SIG-M5 treated with dmso at 0.1 percent for 504 hours (cell line): ENCODE measurements around the gene PHB1.
"Not testable (repeated sequence)": the region's sequence is repeated elsewhere in the genome, so short reads cannot be mapped to it uniquely, and the experiment has no call there.

Experiments
- DNase-seq: peaks from one replicate; lab custom pipeline; 2025; ENCODE audit not compliant: unreplicated experiment; lab: John Stamatoyannopoulos, UW

Gene PHB1

DNA sequence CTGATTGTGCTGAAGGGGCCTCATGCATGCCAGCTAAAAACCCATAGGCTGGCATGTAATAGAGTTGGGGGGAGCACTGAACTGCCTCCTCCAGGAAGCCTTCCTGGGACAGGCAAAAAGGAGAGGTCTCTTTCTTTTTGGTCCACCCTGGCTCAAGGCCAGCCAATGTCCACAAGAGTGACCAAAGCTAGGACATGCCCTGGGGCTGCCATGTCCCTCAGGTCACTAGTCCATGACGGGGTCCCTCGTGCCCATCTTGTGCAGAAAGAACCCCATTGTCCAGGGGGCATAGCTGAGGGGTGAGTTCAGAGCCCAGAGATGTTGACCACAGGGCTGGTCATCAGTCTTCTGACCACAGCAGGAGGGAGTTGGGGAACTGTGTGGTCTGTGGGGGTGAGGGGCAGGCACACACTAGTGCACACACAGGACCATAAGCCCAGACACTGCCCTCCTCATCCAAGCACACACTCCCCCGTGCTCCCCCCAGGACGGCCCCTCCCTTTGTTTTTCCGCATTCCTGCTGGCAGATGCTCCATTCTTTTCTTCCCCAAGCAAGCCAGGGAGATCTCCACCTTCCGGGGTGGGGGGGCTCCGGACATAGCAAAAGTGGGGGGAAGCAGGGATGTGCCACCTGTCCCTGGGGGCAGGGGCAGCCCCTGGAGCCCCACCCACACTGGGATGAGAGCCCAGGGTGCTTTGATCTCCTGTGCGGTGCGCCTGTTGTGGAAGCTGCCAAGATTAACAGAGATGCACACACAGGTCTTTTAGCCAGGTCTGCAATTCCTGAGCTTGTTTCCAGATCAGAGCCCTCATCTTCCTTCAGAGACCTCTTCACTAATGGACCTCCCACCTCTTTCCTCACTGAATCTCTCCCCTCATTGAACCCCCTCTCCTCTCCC, 25.2 kb upstream of the PHB1 start:
- DNase-seq, result no peak

DNA sequence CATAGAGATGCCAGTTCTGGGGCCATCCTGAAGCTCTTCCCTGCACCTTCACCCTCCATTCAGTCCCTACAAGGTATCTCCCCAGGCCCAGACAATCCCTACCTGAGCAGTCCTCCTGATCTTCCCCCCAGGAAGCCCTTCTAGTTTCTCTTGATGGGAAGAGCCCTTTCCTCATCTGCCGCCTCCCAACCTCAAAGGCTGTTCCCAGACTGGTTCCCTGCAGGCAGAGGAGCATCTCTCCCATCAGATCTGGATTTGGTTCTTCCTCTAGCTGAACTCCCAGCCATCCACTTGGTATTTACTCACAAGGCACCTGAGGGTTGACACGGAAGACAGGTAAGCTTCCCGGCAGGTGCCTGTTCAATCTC, 24.6 kb upstream of the PHB1 start:
- DNase-seq, result no peak

DNA sequence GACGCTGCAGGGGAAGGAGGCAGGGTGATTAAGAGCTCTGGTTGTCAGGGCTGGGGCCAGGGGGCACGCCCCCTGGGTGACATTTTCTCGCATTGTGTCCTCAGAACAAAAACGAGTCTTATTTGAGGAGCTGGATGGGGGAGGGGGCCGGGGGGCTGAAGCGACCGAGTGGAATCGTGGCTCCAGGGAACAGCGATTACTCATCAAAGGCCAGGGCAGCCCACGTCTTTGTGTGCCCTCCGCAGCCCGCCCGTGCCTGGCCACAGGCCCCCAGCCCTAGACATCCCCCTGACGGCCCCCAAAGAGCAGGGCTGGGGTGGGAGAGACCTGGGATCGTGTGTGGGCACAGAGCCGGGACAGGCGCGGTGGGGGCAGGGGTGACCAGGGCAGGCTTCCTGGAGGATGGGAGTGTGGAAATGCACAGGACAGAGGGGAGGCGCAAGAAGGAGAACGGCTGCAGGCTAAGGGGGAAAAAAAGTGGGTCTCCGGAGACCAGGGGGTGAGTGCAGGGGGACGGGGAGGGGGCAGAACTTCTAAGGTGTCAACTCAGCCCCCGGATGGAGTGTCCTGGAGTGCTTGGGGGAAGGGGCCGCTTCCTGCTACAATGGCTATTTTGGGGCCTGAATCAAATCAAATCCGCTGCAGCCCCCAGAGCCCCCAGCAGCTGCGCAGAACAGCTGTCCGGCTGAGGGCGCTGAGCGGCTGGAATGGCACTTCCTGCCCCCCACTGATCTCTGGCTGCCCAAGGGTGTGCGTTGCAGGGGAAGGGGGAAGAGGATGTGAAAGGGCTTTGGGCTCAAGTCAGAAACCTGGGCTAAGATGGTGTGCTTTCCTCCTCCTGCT, 24.0 kb upstream of the PHB1 start:
- no peak for DNase-seq

DNA sequence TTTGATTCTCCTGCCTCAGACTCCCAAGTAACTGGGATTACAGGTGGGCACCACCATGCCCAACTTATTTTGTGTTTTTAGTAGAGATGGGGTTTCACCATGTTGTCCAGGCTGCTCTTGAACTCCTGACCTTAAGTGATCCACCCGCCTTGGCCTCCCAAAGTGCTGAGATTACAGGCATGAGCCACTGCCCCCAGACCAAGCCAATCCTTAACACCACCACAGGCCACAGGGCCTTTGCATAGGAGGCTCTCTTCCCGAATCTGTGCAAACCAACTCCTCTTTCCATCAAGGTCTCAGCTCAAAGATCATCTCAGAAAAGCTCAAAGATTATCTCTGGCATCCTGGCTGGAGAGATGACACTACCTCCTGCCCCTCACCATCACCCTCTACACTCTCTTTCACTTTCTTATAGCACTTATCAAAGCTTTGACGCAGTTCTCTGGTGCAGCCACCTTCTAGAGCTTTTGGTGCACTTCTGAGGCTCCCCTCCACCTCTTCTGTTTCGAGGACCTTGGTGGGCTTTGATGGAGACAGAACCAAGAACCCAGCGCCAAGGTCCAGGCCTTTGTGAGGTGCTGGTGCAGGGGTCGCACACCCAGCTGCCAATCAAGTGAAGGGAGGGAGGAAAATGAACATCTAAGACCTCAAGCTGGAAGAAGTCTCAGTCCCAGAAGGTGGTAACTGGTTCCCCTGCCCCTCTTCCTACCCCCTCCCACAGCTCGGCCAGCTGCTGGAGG, 23.2 kb upstream of the PHB1 start:
- no peak for DNase-seq

DNA sequence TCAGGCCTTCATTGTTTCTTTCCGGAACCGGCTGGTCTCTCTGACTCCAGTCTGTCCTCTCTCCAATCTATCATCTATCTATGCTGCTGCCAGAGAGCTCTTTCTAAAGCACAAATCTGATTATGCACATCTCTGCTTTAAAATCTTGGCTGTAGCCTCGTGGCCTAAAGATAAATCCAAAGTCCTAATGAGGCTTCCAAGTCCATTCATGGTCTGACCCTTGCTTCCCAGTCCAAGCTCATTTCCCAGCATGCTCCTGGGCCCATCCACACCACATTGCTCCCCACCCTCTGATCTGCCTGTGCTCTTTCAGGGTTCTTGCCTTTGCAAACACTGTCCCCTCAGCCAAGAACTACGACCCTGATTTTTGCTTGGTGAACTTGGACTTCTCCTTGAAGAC, 21.5 kb upstream of the PHB1 start:
- no peak for DNase-seq

DNA sequence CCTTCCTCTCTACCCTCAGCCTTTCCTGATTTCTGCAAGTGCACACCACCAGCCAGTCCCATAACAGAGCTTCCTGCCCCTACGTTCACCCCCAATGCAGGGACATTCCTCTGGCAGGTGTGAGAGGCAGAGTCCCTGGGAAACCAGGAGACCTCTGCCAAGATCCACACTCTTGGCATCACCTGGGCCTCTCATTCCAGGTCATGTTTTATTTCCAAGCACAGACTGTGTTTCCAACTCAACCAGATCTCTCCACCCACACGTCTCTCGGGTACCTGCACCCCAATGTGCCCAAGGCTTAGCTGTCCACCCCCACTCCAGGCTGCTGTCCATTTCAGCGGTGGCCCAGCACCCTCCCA, 21.0 kb upstream of the PHB1 start:
- DNase-seq, result no peak

DNA sequence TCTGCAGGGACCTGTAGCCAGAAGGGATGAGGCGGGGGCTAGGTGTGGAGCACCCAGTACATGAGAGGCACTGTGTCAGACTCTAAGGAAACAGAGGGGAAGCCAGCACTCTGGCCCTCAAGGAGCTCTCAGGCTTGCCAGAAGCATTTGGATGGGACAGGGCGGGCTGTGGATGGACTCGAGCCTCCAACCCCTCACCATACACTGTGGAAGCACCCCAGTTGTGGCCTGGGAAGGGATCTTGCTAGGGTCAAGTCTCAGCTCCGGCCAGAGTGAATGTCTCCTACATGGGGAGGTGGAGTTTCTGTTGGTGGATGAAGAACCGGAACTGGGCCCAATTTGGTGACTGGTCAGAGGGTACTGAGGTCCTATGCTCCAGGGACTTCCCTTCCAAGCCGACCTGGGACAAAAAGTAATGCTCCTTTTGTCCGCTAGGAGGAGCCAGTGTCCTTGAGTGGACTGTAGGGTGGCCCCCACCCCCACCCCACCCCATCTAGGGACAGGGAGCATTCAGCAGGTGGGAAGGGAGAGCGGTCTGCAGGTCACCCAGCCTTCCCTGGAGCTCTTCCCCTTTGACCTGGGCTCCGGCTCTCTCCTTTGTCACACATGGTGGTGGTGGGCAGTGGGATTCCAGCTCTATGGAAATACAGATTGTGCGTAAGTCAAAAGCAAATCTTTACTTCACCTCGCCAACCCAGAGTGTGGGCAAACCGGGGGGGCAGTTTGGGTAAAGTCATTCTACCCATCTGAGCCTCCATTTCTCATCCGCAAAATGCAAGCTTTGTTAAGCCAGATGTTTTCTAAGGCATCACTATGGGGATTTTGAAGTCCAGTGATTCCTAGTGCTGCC, 20.4 kb upstream of the PHB1 start:
- peak; percentile 45 for DNase-seq

DNA sequence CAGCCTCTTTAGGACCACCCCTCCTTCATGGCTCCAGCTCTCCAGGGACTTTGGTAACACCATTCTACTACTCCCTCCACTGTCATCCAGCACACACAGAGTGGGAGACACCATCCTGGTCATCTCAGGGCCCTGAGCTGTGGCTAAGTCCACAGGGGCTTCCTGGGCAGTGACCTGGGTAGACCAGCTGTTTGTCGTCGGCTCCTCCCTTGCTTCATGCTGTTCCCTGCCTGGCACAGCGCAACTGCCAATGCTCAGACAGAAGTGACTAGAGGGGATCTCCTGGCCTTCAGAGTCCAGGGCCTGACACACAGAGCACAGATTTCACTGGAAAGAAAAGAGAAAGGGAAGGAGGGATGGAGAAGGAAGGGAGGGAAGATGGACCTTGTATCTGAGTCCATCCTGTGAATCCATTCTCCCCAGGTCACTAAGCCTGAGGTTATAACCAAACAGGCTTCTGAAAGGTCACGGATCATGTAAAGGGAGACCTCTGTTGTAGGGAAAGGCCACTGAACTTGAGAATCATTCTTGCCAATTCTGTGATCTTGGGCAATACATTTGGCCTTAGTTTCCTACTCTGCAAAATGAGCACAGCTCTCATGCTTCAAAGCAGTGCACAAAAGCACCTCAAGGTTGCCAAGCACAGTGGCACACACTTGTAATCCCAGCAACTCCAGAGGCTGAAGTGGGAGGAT, 18.5 kb upstream of the PHB1 start:
- no peak for DNase-seq

DNA sequence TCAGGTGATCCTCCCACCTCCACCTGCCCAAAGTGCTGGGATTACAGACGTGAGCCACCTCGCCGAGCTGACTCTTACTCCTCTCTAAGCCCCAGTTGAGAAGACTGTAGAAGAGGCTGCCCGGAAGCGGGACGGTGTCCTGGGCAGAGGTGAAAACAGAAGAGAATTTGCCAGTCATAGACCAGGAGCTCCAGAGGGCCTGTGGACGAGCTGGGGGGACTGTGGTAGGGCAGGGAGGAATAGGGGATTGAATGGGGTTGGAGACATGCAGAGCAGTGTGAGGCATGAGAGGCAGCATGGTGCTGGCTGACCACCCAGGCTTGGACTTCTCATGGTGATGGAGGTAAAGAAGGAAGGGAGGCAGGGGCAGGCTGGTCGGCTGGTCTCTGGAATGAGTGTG, 17.1 kb upstream of the PHB1 start:
- DNase-seq, result no peak

DNA sequence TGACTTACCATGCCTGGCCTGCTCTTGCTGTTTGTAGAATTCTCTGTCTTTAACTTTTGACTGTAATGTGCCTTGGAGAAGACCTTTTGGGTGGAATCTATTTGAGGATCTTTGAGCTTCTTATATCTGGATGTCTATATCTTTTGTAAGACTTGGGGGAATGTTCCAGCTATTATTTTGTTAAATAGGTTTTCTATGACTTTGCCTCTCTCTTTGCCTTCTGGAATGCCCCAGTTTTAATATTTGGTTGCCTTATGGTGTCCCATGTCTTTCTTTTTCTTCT, 10.3 kb upstream of the PHB1 start:
- DNase-seq, result no peak

DNA sequence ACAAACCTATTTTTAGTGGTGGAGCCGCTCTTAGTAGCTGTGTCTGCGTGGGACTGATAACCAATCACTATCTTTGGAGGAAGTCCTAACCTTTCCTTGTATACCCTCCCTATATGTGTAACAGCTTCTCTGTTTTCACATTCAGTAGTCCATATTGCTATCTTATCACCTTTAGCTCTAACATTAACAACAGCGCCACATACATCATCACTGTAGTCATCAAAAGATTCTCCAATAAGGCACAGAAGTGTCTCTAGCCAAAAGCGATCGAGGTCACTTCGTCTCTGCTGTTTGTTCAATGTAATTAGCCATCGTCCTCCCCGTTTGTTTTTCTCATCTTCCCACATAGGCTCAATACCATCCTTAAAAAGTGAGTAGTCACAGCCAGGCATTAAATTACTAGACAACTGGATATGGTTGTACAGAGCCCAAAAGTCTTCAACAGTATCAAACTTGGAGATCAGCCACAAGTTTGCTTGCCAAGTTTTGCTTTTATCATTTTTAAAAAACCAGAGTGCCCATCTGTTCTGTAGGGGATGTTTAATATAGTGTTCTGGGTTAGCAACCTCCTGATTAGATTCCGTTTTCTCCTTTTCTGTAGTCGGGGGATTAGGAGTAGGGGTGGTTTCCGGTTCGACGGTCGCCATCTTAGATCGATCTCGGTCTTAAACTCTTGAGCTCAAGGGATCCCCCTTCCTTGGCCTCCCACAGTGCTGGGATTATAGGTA, 9.8 kb upstream of the PHB1 start:
- DNase-seq, result not testable (repeated sequence)

DNA sequence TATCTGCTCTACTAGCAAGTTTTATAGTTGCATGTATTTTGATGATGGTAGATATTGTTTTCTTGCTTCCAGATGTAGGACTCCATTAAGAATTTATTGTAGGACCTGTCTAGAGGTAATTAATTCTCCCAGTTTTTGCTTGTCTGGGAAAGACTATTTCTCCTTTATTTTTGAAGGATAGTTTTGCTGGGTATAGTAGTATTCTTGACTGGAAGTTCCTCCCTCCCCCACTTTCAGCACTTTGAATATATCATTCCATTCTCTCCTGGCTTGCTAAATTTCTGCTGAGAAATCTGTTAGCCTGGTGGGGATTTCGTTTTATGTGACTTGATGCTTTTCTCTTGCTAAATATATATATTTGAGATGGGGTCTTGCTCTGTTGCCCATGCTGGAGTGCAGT, 8.0 kb upstream of the PHB1 start:
- no peak for DNase-seq

DNA sequence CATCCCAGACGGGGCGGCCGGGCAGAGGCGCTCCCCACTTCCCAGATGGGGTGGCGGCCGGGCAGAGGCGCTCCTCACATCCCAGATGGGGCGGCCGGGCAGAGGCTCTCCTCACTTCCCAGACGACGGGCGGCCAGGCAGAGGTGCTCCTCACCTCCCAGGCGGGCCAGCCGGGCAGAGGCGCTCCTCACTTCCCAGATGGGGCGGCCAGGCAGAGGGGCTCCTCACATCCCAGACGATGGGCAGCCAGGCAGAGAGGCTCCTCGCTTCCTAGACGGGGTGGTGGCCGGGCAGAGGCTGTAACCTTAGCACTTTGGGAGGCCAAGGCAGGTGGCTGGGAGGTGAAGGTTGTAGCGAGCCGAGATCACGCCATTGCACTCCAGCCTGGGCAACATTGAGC, 5.1 kb upstream of the PHB1 start:
- DNase-seq, result not testable (repeated sequence)

DNA sequence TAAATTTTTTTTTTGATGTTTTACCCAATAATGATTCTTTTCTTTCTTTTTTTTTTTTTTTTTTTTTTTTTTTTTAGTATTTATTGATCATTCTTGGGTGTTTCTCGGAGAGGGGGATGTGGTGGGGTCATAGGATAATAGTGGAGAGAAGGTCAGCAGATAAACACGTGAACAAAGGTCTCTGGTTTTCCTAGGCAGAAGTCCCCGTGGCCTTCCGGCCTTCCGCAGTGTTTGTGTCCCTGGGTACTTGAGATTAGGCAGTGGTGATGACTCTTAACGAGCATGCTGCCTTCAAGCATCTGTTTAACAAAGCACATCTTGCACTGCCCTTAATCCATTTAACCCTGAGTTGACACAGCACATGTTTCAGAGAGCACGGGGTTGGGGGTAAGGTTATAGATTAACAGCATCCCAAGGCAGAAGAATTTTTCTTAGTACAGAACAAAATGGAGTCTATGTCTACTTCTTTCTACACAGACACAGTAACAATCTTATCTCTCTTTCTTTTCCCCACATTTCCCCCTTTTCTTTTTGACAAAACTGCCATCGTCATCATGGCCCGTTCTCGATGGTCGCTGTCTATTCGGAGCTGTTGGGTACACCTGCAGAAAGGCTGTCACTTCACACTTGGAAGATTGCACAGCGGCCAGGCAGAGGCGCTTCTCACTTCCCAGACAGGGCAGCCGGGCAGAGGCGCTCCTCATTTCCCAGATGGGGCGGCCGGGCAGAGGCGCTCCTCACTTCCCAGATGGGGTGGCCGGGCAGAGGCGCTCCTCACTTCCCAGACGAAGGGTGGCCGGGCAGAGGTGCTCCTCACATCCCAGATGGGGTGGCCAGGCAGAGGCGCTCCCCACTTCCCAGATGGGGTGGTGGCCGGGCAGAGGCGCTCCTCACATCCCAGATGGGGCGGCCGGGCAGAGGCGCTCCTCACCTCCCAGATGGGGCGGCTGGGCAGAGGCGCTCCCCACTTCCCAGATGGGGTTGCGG, 4.4 kb upstream of the PHB1 start:
- not testable (repeated sequence) for DNase-seq

DNA sequence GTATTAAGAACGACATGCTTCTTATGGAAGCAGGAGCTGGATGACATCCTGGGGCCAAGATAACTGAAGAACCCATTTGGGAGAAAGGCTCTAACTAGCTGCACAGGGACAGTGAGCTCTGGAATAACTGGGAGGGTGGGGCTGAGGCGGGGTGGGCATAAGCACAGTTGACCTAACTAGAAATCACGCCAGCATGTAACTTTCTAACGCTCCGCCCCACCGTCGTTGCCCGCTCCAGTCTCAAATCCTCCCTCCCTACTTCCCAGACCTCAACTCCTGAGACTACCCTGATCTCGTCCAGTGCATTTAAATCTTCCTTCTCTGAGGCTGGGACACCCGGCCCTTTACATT, 436 bp downstream of the PHB1 start:
- no peak for DNase-seq

DNA sequence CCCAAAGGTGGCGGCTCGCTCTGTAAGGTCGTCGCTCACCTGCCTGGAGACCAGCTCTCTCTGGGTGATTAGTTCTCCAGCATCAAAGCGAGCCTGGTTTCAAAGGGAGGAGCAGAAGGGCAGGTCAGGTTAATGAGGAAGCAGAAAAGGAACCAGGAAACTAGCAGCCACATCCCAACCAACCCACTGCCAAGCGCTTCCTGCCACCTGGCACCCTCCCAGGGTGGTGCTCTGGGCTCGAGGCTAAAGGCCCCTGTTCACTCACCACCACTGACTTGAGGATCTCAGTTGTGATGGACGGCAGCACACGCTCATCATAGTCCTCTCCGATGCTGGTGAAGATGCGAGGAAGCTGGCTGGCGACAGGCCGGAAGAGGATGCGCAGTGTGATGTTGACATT, 5.6 kb downstream of the PHB1 start:
- DNase-seq, result no peak

DNA sequence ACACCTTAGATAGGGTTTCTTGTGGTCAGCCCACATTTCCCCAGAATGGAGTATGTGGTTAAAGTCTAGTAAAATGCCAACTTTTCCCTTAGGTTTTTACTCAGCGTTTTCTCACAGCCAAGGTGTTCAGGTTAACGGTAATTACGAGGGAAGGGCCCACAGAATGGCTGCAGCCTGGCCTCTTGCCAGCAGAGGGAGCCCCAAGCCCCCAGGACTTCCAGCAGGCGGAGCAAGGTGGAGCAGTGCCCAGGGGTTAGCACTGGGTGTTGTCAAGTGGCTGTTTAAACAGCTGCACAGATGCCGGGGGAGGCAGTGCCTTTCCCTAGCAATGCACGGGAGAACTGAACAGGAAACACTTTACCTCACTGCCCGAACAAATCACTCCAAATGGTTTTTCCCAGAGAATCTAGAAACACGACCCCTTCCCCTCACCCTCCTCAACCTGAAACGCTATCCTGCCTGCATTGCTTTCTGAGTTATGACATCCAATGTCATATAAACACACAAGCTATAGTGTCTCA, 6.6 kb downstream of the PHB1 start:
- peak; percentile 82 for DNase-seq

DNA sequence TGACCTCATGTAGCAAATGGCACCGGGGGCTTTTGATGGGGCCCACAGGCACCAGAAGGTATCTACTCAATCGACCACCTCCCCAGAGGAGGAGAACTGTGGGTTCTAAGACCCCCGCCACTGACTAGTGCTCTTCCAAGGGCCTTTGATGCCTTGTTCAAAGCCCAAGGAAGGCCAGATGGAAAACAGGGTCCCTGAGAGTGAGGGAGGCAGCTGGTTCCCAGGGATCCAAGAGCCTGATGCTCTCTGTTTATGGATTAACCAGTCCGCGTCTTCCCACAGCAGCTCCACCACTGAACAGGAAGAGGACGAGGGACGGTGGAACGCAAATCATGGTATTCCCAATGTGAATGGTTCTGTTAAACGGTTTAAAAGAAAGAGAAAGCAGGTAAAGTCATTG, 7.6 kb downstream of the PHB1 start:
- no peak for DNase-seq
